HG02798 (cell line): ENCODE results near the gene LSP1.
"Not testable (repeated sequence)": the region's sequence is repeated elsewhere in the genome, so short reads cannot be mapped to it uniquely, and the experiment has no call there.

ENCODE experiments used
- ATAC-seq: cut with Tn5 transposase; IDR thresholded peaks from one replicate; pipeline ENCODE4 v1.9.1; 2021; ENCODE audit warnings: mild to moderate bottlenecking; ENCODE audit not compliant: unreplicated experiment, poor library complexity

Gene LSP1

DNA sequence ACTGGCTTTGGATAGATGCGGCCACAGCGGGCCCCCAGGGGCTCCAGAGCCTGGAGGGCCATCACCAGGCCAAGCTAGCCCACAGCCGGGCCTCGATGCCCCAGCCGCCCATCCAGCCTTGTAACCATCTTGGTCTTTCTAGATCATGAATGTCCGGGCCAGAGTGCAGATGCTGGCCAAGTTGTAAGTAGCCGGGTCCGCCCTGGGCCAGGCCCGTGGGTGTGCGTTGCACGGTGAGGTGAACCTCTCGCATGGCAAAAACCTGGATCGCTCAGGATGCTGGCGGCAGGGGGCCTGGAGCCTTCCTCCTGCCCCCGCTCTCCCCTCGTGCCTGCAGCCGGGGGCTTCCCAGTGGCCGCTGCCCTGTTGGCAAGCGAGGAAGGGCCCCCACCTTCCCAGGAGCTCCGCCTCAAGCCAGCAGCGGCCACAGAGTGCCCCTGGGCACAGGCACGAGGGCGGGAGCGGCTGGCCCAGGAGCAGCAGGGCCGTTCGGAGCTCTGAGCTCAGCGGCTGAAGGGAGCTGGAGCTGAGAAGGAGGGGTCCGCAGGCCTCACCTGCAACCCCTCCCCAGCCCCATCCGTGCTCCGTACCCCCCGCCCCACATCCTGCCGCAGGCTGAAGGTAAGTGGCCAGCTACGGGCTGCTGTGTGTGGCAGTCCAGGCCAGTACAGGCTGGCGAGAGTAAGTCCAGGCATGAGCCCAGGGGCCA lies 83.3 kb downstream of the LSP1 start:
- ATAC-seq = no peak

DNA sequence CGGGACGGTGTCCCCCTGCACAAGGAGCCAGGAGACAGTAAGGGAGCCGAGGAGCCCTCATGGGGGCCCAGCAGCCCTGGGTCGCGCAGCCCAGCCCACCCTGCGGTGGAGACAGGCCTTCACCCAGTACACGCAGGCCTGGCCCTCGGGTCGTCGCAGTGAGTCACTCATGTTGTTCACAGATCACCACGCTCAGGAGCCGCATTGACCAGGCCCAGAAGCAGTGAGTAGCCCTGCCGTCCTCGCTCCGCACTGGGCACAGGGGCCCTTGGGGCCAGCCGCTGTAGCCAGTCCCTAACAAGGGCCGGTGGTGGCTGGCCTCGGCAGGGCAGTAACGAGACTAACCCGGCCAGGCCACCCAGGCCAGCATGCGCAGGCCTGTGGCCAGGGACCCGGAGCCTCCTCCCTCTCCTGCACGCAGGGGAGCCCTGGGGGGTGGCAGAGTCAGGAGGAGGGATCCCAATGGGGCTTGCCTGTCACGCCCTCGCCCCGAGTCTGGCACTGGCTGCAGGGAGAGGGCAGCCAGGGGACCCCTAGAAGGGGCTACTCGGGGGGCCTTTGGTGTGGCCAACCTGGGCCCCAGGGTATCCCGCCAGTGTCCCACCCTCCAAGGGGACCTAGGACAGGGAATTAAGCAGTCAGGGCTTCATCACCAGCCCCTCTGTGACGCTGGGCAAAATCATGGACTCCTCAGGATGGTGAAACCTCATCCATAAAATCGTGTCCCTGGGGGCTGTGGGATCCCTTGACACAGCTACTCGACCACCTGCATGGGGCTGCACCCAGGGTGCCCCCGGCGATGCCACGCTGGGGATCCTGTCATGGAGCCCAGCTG lies 84.1 kb downstream of the LSP1 start:
- no peak for ATAC-seq

DNA sequence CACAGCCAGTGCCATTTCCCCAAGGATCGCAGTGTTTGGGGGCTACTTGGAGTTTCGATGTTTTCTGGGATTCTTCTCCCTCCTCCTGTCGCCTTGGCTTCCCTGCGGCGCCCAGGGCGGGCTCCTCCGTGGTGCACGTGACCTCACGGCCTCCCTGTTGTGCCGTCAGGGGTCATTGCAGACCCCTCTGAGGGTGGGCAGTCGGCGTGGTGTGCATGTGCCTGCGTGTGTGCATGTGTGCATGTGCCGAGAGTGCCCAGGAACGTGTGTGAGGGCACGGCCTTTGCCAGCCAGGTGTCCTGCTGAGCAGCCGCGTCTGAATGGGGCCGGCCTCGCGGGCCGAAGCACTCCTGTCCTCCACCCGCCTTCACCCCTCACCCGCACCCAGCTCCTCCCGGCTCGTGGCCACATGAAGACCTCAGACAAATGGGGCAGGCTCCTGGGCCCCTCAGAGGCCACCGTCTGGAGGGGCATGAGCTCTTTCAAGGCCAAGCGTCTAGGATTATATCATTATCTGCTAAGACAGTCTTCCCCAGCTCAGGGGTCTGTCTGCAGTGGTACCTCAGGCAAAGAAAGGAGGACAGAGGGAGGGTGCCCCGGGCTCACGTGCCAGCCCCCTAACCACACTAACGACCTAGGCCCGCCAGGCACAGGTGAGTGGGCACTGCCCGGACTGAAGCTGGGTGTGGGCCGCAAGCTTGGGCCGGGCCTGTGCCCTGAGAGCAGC lies 84.9 kb downstream of the LSP1 start:
- ATAC-seq = no peak

DNA sequence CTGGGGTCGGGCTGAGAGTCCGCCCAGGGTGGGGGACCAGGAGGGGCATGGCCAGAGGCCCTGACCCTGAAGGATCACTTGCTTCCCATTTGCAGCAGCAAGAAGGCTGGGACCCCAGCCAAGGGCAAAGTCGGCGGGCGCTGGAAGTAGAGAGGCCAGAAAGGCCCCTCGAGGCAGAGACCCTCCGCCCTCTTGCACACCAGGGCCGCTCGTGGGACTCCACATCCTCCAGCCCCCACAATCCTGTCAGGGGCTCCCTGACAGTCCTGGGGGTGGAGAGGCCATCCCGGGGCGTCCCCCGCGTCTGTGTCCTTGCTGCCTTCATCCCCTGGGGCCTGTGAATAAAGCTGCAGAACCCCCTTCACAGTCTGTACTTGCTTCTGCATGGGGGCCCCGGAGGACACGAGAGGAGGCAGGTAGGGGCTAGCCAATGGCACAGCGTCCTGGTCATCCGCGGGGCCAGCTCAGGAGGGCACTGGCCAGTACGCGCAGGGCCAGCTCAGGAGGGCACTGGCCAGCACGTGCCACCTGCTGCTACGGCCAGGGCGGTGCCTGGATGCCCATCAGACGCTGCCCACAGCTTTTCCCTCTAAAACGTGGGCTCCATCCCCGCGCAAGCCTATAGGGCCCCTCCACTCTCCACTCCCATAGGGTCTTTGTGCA lies 85.6 kb downstream of the LSP1 start:
- ATAC-seq = no peak

DNA sequence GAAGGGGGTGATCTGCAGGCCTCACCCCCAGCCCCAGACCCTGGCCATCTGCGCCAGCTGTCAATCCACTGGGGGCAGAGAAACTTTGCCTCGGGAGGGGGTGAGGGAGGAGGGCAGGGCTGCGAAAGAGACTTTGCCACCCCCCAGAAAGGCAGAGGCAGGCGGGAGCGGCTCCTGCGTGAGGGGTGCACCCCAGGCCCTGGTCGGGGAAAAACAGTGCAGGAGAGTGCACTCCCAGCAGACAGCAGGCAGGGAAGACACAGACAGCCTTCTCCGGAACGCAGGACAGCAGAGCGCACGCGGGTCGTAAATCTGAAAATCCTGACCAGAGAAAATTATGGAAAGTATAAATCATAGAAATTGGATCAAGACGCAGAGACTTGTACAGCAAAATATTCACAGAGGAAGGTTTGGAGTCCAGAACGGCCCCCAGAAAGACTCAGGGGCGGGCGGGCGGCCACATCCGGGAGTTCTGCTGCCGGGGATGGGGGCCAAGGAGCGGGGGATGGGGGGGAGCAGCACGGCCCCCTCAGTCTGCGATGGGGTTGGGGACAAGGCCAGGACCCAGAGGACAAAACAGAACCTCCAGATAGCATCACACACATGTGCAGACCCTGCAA lies 86.2 kb downstream of the LSP1 start:
- ATAC-seq = no peak

DNA sequence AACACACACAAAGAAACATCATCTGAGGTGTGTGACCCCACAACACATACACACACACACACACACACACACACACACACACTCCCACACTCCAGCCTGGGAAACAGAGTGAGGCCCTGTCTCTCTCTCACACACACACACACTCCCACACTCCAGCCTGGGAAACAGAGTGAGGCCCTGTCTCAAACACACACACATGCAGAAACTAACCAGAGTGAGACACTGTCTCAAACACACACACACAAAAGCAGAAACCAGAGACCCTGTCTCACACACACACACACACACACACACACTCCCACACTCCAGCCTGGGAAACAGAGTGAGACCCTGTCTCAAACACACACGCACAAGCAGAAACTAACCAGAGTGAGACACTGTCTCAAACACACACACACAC lies 86.9 kb downstream of the LSP1 start:
- not testable (repeated sequence) for ATAC-seq
